Dermis blood vessel endothelial cell (primary cell): ENCODE measurements around the gene KCNJ6. TPM values are rescaled to one million over a fixed set of nuclear protein-coding genes. Genes with fewer than 3 reads are reported as not detected.
A peak's percentile ranks its signal among the peaks of the same experiment; 100 is the strongest.

Experiments used
- DNase-seq: peaks from one replicate; pipeline ENCODE4 v3.0.0; 2010
- total RNA-seq: library from RNA; depleted of rRNA; stranded (reverse); fragments of >200 nt; gene quantifications from 2 replicates; pipeline ENCODE4 v1.2.3, GENCODE V29; 2014

The KCNJ6 gene
- total RNA-seq, 1 donor from 2014 or later: under 0.01 TPM

DNA sequence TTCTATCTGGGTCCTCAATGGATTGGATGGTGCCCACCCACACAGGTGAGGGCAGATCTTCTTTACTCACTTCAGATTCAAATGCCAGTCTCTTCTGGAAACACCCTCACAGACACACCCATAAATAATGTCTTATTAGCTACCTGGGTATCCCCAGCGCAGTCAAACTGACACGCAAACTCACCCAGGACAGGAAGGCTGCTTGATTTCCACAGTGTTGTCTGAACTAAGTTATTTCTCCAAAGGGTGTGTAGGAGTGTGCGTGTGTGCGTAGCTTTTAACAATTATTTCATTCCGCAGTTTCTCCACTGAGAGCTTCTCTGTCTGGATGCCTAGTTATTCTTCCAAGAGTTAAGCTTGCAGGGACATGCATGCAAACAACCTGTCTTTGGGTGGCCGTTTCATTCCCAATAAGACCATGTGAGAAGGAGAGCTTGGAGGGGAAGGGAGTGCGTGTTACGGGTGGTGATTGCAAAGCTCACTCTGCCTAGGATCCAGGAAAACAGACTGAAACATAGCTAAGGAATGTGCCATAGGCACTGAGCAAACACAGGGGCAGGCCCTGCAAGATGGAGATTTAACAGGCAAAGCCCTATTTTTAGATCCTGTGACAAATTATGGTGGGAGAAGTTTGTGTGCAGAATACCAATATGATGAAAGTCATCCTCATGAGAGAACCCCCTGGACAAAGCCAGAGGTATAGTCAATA lies 280.0 kb downstream of the KCNJ6 start:
- DNase-seq: peak; percentile 84

DNA sequence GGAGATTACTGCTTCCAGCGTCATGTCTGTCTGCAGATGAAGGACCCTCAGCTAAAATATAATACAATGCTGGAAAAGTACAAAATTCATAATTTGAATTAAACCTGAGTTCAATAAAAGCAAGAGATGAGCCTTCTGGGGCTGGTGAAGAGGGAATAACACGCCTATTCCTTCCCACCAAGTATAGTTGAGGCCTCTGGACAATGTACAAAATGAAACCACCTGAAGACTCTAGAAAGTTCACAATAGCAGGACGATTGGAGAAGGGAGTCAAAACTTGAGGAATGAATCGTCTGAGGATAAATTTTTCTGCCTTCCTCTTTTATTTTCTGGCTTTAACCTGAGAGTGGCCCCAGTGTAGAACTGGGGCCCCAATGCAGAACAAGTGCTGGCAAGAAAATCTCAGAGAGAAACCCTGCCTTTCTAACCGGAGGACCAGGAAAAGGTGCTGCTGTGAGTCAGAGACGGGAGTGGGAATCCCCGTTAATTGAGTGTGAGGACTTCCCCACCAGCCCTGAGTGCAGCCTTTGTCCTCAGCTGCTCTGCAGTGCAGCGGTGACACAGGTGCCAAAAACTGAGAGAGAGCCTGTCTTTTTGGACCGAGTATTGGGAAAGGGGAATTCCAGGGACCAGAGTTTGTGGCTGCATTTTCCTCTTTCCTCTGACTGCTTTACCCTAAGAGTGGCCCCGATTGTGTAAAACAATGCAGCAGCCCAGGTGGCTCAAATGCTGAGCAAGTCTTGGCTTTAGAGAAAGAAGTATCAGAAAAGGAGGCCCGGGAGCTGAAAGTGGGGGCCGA lies 284.7 kb downstream of the KCNJ6 start:
- DNase-seq: peak; percentile 87

DNA sequence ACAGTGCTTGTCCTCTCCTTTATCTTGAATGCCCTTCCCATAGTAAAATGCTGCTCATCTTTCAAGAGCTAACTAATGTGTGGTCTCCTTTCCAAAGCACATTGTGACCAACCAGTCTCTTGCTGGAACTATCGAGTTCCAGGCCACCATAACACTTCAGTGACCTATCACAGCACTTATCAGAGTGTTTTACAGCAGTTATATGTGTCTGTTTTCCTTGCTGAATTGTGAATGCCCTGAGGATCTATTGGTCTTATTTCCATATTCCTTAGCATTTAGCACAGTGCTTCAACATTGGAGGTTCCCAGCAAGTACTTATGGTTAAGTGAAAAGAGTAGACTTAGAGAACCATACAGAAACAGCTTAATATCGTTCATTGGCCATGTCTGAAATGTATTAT lies 285.4 kb downstream of the KCNJ6 start:
- DNase-seq: no peak

- DNase-seq: no peak
These were observed 287.9 kb downstream of the KCNJ6 start for GRCh38 chr21:37628362-37628761.

DNA sequence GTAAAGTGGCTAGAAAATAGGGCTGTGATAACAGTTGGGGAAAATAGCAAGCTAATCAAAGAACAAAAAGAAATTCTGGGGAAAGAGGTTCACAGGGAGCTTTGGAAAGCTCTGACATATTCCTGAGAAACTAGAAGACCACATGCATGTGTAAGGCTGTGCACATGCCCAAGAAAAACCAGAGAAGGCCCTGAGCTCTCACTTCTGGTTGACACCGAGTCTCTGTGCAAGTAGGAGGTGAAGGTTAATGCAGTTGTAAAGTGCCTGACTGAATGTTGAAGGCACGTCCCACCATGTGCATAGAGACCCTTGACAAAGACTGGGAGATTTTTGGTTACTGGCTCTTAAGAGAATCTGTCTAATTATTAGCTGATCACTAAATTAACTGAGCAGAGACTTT lies 288.7 kb downstream of the KCNJ6 start:
- no peak for DNase-seq

DNA sequence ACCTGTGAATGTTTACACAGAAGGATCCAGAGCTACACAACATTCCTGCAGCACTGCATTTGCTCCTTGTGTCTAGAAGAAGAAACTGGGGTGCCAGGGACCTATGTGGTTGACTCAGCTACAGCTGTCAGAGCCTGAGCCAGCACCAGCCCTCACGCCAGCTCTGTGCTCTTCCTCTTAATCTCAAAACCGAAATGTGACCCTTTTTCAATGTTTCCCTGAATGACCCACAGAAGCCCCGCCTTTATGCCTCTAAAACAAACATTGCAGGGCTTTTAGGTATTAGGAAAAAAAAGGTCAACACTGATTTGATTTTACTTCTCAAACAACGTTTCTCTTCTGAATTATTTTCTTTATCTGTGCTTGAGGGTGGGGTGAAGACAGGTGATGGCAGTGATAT lies 289.2 kb downstream of the KCNJ6 start:
- DNase-seq: peak; percentile 37

- DNase-seq: no peak
These were observed 289.9 kb downstream of the KCNJ6 start for GRCh38 chr21:37626320-37626719.

DNA sequence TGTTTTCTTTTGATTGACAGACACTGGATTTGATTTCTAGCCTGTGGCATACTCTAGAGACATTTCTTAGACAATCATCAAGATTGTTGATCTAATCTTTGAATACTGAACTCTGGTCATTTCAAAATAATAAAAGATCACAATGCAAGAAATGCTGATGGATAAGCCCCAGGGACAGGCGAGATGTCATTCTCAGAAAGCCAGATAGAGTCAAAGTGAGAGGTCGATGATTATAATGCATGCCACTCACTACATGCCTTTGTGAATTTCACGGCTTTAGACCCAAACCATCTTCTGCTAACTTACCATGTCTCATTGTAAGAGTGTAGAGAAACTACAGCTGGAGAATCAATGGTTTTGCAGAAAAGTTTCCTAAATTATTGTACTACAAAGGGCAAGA lies 292.6 kb downstream of the KCNJ6 start:
- no peak for DNase-seq

GRCh38 chr21:37623183-37623582 lies 293.1 kb downstream of the KCNJ6 start:
- no peak for DNase-seq

- DNase-seq: peak; percentile 52
These were observed 293.5 kb downstream of the KCNJ6 start for GRCh38 chr21:37622755-37623154.

GRCh38 chr21:37620401-37620800 lies 295.9 kb downstream of the KCNJ6 start:
- no peak for DNase-seq

GRCh38 chr21:37619464-37619974 lies 296.7 kb downstream of the KCNJ6 start:
- no peak for DNase-seq

GRCh38 chr21:37618081-37618480 lies 298.2 kb downstream of the KCNJ6 start:
- DNase-seq: no peak

- no peak for DNase-seq
These were observed 300.3 kb downstream of the KCNJ6 start for GRCh38 chr21:37615962-37616361.

DNA sequence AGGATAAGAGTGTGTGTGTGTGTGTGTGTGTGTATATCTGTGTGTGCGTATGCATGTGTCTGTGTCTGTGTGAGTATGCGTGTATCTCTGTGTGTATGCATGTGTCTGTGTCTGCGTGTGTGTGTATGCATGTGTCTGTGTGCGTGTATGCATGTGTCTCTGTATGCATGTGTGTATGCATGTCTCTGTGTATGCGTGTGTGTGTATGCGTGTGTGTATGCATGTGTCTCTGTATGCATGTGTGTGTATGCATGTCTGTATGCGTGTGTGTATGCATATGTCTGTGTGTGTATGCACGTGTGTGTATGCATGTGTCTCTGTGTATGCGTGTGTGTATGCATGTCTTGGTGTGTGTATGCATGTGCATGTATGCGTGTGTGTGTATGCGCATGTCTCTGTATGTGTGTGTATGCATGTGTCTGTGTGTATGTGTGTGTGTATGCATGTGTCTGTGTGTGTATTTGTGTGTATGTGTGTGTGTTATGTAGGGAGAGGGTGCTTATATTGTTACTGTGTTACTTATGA lies 301.8 kb downstream of the KCNJ6 start:
- DNase-seq: no peak

DNA sequence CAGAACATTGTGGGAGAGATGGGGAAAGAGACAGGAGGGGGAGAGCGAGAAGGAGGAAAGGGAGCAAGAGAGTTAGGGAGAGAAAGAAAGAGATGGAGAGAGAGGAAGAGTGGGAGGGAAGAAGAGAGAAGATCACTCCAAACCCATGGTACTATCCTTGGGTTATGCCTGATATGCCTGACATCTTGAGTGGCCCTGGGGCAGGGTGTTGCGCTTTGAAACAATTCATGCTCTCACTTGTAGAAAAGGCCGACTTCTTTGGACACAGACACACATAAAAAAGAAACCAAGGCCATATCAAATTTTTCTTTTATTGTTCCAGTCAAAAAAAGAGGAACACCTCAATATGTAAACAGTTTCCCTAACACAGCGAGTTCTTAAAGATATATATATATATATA lies 309.2 kb downstream of the KCNJ6 start:
- DNase-seq: no peak

DNA sequence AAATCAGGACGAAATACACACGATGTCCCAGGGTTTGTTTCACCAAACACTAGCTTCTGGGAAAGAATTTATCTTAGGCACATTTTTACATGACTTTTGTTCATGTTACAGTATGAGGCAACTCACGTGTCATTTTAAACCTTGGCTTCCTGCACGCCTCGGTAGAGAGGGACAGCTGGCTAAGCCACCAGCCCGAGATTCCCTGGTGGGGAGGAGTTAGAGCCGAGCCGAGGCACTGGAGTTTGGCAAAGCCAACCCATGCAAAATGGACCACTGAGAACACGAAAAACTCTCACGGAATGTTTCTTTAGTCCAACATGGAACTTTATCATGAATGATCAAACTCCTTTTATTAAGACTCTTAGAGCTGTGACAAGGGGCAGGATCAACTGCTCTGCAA lies 309.7 kb downstream of the KCNJ6 start:
- DNase-seq: no peak

- DNase-seq: no peak
These were observed 311.3 kb downstream of the KCNJ6 start for GRCh38 chr21:37605006-37605405.

- no peak for DNase-seq
These were observed 313.1 kb downstream of the KCNJ6 start for GRCh38 chr21:37603129-37603528.

DNA sequence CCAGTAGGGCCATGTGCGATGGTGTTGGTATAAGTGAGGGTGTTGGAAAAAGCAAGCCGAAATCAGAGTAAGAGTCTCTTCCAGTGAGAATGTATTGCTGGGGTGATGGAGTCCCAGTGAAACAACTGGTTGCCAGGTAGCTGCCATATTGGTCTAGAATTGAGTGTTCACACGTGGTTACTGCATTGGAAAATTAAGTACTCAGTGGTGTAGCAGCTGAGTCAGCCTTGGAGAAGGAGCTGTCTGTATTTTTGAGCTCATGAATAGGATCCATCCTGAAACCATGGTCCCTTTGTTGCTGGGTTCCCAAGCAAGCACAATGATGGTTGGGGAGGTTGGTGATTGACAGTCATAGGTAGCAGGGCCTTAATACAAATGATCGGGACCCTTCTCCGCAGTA lies 314.3 kb downstream of the KCNJ6 start:
- no peak for DNase-seq

- no peak for DNase-seq
These were observed 315.2 kb downstream of the KCNJ6 start for GRCh38 chr21:37601027-37601426.

DNA sequence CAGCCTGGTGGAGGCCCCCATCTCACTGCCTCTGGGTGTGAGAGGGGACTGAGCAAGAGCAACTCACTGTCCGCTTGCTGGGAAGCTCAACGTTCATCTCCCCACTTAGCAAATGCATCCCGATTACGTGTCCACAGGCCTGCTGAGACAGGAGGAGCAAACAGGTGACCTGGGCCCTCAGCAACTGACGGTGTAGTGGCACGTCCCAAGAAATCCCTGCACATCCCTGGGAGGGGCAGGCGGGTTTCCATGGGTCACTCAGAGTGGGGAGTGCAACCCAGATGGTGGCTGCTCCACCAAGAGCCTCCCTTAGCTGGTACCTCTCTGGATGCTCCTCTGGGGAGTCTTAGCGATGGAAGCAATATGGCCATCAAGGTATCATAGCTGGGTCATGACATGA lies 320.3 kb downstream of the KCNJ6 start:
- no peak for DNase-seq

DNA sequence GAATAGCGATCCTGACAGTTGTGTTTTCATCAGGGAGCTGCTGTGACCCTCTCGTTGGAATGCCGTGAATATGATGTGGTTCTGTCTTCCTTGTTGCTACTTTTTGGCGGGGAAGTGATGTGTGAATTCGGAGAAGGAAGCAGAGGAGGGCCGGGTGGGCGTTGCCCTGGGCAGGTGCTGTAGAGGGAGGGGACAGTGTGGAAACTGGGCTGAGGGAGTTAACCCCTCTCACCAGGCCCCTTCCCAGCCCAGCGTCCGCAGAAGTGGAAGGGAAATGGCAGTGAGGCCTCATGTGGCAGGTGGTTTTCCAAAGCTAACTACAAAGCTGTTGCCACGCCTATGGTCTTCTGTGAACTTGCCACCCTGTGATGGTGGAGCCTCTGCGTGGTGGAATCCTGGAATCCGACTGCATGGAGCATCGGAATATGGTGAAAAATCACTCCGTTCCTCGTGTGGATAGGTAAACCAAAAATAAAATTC lies 321.7 kb downstream of the KCNJ6 start:
- DNase-seq: no peak
